ENCODE data around the gene XRN1.
A peak's percentile ranks its signal among the peaks of the same experiment; 100 is the strongest.
"Not testable (repeated sequence)": the region's sequence is repeated elsewhere in the genome, so short reads cannot be mapped to it uniquely, and the experiment has no call there.

Gene XRN1

DNA sequence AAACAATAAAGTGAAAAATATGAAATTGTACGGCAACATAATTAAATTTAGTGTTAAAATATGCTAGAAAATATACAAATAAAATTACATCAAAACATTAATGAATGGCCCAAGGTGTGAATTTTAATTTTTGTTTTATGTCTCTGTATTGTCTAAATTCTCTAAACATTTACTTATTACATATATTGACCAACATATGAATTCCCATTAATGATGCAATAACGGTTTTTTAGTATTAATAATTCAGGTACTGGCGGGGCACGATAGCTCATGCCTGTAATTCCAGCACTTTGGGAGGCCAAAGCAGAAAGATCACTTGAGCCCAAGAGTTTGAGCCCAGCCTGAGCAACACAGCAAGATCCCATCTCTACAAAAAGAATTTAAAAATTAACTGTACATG, 20.6 kb upstream of the XRN1 start:
- TF ChIP-seq PAX5 (IDR thresholded peaks at IDR 0.05; ENCODE audit: insufficient read depth, low read length, severe bottlenecking): no peak
- TF ChIP-seq SPI1 (IDR thresholded peaks at IDR 0.05; ENCODE audit: low read depth, low read length): no peak
- no peak for TF ChIP-seq POLR2A (IDR thresholded peaks at IDR 0.05; ENCODE audit: low read depth, low read length)
- no peak for TF ChIP-seq POU2F2 (IDR thresholded peaks at IDR 0.05; ENCODE audit: low read depth, low read length)
- no peak for TF ChIP-seq TAF1 (IDR thresholded peaks at IDR 0.05; ENCODE audit: low read depth, low read length)
- no peak for TF ChIP-seq POLR2AphosphoS5 (IDR thresholded peaks at IDR 0.05; ENCODE audit: low read depth, low read length)
- DNase-seq (ENCODE audit: insufficient read length, low spot score) (no peak), FAIRE-seq (no peak)

DNA sequence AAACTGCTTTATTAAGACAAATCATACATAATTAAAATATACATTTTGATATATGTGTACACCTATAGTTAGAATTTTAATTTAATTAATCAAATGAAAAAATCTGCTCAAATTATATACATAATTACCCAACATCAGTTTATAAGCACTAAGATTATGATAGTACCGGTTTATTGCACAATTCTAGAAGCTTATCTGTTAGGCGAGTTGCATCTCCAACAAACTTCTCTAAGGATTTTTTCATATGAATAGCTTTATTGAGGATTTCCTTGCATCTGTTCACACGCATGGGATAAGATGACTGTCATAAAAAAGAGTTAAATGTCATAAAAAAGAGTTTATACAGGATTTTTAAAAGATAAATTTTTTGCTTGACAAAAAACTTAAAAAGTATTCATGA, 19.9 kb upstream of the XRN1 start:
- TF ChIP-seq POLR2A (IDR thresholded peaks at IDR 0.05; ENCODE audit: low read depth, low read length) (no peak), PAX5 (IDR thresholded peaks at IDR 0.05; ENCODE audit: insufficient read depth, low read length, severe bottlenecking) (no peak), SPI1 (IDR thresholded peaks at IDR 0.05; ENCODE audit: low read depth, low read length) (no peak), TAF1 (IDR thresholded peaks at IDR 0.05; ENCODE audit: low read depth, low read length) (no peak), POLR2AphosphoS5 (IDR thresholded peaks at IDR 0.05; ENCODE audit: low read depth, low read length) (no peak), POU2F2 (IDR thresholded peaks at IDR 0.05; ENCODE audit: low read depth, low read length) (no peak)
- FAIRE-seq (no peak), DNase-seq (ENCODE audit: insufficient read length, low spot score) (no peak)

DNA sequence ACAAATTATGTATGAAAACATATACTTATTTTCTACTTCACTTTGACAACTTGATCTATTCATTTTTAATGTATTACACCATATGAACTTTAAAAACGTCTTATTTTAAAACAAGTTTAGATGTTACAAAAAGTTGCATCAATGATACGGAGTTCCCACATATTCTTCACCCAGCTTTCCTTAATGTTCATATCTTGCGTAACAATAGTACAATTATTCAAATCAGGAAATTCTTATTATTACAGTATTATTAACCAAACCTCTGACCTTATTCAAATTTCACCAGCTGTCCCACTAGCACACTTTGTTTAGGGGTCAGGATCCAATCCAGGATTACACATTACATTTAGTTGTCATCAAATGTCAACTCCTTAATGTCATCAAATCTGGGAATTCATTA, 12.9 kb upstream of the XRN1 start:
- FAIRE-seq (no peak), DNase-seq (ENCODE audit: insufficient read length, low spot score) (no peak)
- no peak for TF ChIP-seq POLR2A (IDR thresholded peaks at IDR 0.05; ENCODE audit: low read depth, low read length)
- no peak for TF ChIP-seq PAX5 (IDR thresholded peaks at IDR 0.05; ENCODE audit: insufficient read depth, low read length, severe bottlenecking)
- no peak for TF ChIP-seq POLR2AphosphoS5 (IDR thresholded peaks at IDR 0.05; ENCODE audit: low read depth, low read length)

DNA sequence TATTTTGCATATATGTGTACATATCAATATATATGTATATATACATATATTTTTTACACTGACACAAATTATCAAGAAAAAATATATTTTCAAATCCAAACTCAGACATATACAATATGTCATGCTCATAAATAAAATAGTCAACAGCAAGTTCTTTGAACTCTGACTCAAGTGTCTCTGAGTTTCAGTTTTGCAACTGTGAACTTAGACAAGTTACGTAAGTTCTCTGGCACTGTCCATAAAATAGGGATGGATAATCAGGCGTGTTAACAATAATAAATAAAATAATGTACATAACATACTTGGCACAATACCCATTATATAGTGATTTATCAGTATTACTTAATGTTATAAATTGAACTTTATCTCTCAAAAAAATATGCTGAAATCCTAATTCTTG, 12.1 kb upstream of the XRN1 start:
- no peak for DNase-seq (ENCODE audit: insufficient read length, low spot score)
- no peak for FAIRE-seq
- TF ChIP-seq POU2F2 (IDR thresholded peaks at IDR 0.05; ENCODE audit: low read depth, low read length): no peak
- no peak for TF ChIP-seq POLR2AphosphoS5 (IDR thresholded peaks at IDR 0.05; ENCODE audit: low read depth, low read length)
- TF ChIP-seq POLR2A (IDR thresholded peaks at IDR 0.05; ENCODE audit: low read depth, low read length): no peak
- TF ChIP-seq SPI1 (IDR thresholded peaks at IDR 0.05; ENCODE audit: low read depth, low read length): no peak
- TF ChIP-seq PAX5 (IDR thresholded peaks at IDR 0.05; ENCODE audit: insufficient read depth, low read length, severe bottlenecking): no peak
- TF ChIP-seq TAF1 (IDR thresholded peaks at IDR 0.05; ENCODE audit: low read depth, low read length): no peak

DNA sequence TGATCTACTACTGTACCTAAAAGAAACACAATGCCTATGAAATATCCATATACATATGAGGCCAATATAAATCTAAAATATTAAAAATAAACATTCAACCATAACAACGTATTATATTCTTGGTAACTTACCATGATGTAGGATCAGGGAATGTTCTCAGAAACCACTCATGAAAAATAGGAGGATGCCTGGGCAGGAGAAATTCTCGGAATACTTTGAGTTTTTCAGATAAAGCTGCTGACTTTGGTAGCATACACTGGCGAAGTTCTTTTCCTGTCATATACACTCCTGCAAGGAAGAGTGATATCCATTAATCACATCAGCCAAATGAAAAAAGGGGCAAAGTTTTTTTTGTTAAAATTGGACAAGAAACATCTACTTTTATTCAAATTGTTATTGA, 11.3 kb upstream of the XRN1 start:
- FAIRE-seq: no peak
- DNase-seq (ENCODE audit: insufficient read length, low spot score): no peak
- TF ChIP-seq SPI1 (IDR thresholded peaks at IDR 0.05; ENCODE audit: low read depth, low read length): no peak
- TF ChIP-seq POLR2AphosphoS5 (IDR thresholded peaks at IDR 0.05; ENCODE audit: low read depth, low read length): no peak
- TF ChIP-seq POU2F2 (IDR thresholded peaks at IDR 0.05; ENCODE audit: low read depth, low read length): no peak
- TF ChIP-seq POLR2A (IDR thresholded peaks at IDR 0.05; ENCODE audit: low read depth, low read length): no peak
- no peak for TF ChIP-seq PAX5 (IDR thresholded peaks at IDR 0.05; ENCODE audit: insufficient read depth, low read length, severe bottlenecking)
- TF ChIP-seq TAF1 (IDR thresholded peaks at IDR 0.05; ENCODE audit: low read depth, low read length): no peak

DNA sequence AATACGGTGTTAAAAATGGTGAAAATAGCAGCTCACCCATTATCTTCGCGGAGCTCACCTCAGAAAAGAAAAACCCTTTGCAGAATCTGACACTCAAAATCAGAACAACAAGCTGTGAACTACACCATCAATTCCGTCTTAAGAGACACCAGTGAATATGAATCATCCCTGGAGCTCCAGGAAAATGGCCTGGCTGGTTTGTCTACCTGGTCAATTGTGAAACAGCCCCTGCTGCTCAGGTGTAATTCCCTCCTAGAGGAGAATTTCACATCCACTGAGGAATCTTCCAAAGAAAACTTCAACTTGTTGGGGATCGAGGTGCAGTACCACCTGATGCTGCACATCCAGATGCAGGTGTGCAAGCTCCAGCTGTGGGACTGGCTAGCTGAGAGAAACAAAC, 3.0 kb upstream of the XRN1 start:
- DNase-seq (ENCODE audit: insufficient read length, low spot score): no peak

DNA sequence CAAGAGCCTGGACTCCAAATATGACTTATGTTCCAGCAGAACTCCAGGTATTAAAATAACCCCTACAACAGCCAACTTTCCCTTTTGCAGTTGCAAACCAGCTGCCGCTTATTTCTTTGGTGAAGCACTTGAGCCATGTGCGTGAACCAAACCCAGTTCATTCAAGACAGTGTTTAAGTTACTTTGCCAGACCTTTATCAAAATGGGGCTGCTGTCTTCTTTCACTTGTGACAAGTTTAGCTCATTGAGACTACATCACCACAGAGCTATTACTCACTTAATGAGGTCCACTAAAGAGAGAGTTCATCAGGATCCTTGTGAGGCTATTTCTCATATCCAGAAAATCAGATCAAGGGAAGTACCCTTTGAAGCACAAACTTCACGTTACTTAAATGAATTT, 2.4 kb upstream of the XRN1 start:
- TF ChIP-seq SPI1 (IDR thresholded peaks at IDR 0.05; ENCODE audit: low read depth, low read length): no peak
- no peak for TF ChIP-seq POU2F2 (IDR thresholded peaks at IDR 0.05; ENCODE audit: low read depth, low read length)
- no peak for TF ChIP-seq POLR2A (IDR thresholded peaks at IDR 0.05; ENCODE audit: low read depth, low read length)
- no peak for TF ChIP-seq PAX5 (IDR thresholded peaks at IDR 0.05; ENCODE audit: insufficient read depth, low read length, severe bottlenecking)
- TF ChIP-seq TAF1 (IDR thresholded peaks at IDR 0.05; ENCODE audit: low read depth, low read length): no peak
- TF ChIP-seq POLR2AphosphoS5 (IDR thresholded peaks at IDR 0.05; ENCODE audit: low read depth, low read length): no peak
- no peak for FAIRE-seq
- no peak for DNase-seq (ENCODE audit: insufficient read length, low spot score)

More for the DNA sequence above, 3.0 kb upstream of the XRN1 start:
- no peak for TF ChIP-seq POLR2AphosphoS5 (IDR thresholded peaks at IDR 0.05; ENCODE audit: low read depth, low read length)
- no peak for TF ChIP-seq PAX5 (IDR thresholded peaks at IDR 0.05; ENCODE audit: insufficient read depth, low read length, severe bottlenecking)
- TF ChIP-seq SPI1 (IDR thresholded peaks at IDR 0.05; ENCODE audit: low read depth, low read length): no peak
- no peak for TF ChIP-seq POLR2A (IDR thresholded peaks at IDR 0.05; ENCODE audit: low read depth, low read length)
- no peak for TF ChIP-seq TAF1 (IDR thresholded peaks at IDR 0.05; ENCODE audit: low read depth, low read length)
- no peak for TF ChIP-seq POU2F2 (IDR thresholded peaks at IDR 0.05; ENCODE audit: low read depth, low read length)
- FAIRE-seq: no peak

DNA sequence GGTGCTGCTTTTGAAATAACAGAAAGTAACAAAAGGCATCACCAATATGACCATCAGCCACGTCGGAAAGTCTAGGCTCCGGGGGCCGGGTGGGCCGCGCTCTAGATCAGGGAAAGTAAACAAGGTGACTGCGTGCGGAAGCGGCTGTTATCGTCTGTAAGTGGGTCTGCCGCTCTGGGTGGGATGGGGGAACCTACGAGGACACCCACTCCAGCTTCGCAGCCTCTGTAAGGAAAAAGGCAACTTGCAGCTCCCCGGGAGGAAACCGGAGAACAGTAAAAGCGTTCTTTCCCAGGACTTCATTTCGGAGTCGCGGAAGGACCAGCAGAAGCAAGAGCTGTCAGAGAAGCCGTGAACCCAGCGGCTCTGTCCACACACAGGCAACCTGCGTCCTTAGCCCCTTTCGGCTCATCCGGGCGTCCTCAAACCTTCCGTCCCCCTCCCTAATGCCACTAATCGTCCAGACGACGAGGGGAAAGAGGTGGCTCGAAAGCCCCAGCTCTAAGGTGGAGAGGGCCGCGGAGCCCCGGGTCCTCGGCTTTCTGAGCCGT, 461 bp downstream of the XRN1 start:
- TF ChIP-seq TAF1 (IDR thresholded peaks at IDR 0.05; ENCODE audit: low read depth, low read length) (0 out of 2 replicates have a peak, but pooled peaks have one; percentile 11), SPI1 (IDR thresholded peaks at IDR 0.05; ENCODE audit: low read depth, low read length) (no peak)
- FAIRE-seq (no peak), DNase-seq (ENCODE audit: insufficient read length, low spot score) (no peak)

DNA sequence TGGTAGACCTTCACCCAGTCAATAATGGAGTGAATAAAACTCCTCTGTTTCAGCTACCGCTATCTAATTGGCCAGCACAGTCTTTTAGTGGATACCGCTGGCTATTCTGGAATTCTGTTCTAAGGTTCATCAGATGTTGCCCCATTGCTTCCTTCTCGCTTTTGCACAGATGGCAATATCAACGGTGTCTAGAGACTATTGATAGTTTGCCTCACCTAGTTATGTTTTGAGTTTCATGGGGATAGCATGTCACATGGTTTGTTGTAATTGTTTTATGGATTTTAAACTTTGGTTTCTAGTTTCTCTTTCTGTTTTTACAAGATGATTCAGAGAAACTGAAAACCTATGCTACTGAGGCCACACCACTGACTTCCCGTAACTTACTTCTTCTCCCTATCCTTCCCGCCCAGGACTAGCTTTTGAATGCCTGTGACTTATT, 2.0 kb downstream of the XRN1 start:
- DNase-seq (ENCODE audit: insufficient read length, low spot score) (peak; percentile 24), FAIRE-seq (peak; percentile 16)
- TF ChIP-seq SPI1 (IDR thresholded peaks at IDR 0.05; ENCODE audit: low read depth, low read length): peak; percentile 37
- TF ChIP-seq PAX5 (IDR thresholded peaks at IDR 0.05; ENCODE audit: insufficient read depth, low read length, severe bottlenecking): no peak
- no peak for TF ChIP-seq POLR2AphosphoS5 (IDR thresholded peaks at IDR 0.05; ENCODE audit: low read depth, low read length)

DNA sequence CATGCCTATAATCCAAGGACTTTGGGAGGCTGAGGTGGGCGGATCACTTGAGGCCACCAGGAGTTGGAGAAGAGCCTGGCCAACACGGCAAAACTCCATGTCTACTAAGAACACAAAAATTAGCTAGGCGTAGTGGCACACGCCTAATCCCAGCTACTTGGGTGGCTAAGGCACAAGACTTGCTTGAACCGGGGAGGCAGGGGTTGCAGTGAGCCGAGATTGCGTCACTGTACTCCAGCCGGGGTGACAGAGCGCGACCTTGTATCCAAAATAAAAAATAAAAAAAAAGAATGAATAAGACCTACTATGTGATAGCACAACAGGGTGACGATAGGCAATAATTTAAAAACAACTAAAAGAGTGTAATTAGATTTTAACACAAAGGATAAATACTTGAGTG, 3.5 kb downstream of the XRN1 start:
- DNase-seq (ENCODE audit: insufficient read length, low spot score): no peak
- TF ChIP-seq PAX5 (IDR thresholded peaks at IDR 0.05; ENCODE audit: insufficient read depth, low read length, severe bottlenecking) (no peak), POLR2AphosphoS5 (IDR thresholded peaks at IDR 0.05; ENCODE audit: low read depth, low read length) (no peak), POU2F2 (IDR thresholded peaks at IDR 0.05; ENCODE audit: low read depth, low read length) (no peak), SPI1 (IDR thresholded peaks at IDR 0.05; ENCODE audit: low read depth, low read length) (no peak), POLR2A (IDR thresholded peaks at IDR 0.05; ENCODE audit: low read depth, low read length) (no peak), TAF1 (IDR thresholded peaks at IDR 0.05; ENCODE audit: low read depth, low read length) (no peak)

DNA sequence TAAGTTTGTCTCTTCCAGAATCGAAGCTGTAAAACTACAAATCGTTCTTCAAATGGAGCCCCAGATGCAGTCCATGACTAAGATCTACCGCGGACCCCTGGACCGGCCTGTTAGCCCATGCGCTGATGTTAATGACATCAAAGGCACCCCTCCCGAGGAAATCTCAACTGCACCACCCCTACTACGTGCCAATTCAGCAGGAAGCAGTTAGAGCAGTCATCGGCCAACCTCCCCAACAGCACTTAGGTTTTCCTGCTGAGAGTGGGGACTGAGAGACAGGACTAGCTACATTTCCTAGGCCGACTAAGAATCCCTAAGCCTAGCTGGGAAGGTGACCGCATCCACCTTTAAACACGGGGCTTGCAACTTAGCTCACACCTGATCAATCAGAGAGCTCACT, 4.8 kb downstream of the XRN1 start:
- DNase-seq (ENCODE audit: insufficient read length, low spot score); FAIRE-seq: not testable (repeated sequence)

More for the DNA sequence above, 3.5 kb downstream of the XRN1 start:
- no peak for FAIRE-seq

DNA sequence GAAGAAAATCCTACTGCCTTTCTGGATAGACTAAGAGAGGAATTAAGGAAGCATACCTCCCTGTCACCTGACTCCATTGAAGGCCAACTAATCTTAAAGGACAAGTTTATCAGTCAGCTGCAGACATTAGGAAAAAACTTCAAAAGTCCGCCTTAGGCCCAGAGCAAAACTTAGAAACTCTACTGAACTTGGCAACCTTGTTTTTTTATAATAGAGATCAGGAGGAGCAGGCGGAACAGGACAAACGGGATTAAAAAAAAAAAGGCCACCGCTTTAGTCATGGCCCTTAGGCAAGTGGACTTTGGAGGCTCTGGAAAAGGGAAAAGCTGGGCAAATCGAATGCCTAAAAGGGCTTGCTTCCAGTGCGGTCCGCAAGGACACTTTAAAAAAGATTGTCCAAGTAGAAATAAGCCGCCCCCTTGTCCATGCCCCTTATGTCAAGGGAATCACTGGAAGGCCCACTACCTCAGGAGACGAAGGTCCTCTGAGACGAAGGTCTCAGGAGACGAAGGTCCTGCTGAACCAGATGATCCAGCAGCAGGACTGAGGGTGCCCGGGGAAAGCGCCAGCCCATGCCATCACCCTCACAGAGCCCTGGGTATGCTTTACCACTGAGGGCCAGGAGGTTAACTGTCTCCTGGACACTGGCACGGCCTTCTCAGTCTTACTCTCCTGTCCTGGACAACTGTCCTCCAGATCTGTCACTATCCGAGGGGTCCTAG, 8.2 kb downstream of the XRN1 start:
- FAIRE-seq; DNase-seq (ENCODE audit: insufficient read length, low spot score): not testable (repeated sequence)

DNA sequence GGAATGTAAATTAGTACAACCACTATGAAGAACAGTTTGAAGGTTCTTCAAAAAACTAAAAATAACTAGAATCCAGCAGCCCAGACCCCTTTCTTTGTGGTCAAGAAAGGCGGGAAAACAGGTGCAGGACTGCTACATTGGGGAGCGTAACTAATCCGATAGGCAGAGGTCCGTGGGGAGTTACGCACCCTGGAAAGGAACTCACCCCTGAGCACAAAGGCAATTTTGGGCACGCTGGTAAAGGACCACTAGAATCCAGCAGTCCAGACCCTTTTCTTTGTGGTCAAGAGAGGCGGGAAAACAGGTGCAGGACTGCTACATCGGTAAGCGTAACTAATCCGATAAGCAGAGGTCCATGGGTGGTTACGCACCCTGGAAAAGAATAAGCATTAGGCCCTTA, 9.7 kb downstream of the XRN1 start:
- not testable (repeated sequence) for DNase-seq (ENCODE audit: insufficient read length, low spot score); FAIRE-seq

All from GM12891 (cell line).